Calu3 (cell line): ENCODE results near the gene PRDX2. TPM values are rescaled to one million over a fixed set of nuclear protein-coding genes. Genes with fewer than 3 reads are reported as not detected.

ENCODE experiments used
- BruUV-seq: library from RNA; stranded (reverse); fragments of 400-500 nt; replicated peaks from 2 replicates; lab custom pipeline; 2021; lab: Mats Ljungman, UMichigan
- CTCF ChIA-PET: fragments of 300-600 bp; sonication (Branson Sonifier 250); formaldehyde crosslinking; loops from one replicate; lab custom pipeline; 2022; ENCODE audit warnings: antibody characterized with exemption; lab: Charles Lee
- DNase-seq: peaks from one replicate; pipeline ENCODE4 v3.0.0; 2022
- H3K27ac Mint-ChIP-seq: one replicate; pipeline ENCODE4 v1.8.0; 2022; ENCODE audit warnings: mixed read lengths; ENCODE audit not compliant: unreplicated experiment
- H3K27me3 Mint-ChIP-seq: one replicate; pipeline ENCODE4 v1.8.0; 2022; ENCODE audit warnings: mixed read lengths; ENCODE audit not compliant: unreplicated experiment
- H3K36me3 Mint-ChIP-seq: one replicate; pipeline ENCODE4 v1.8.0; 2022; ENCODE audit warnings: mild to moderate bottlenecking, moderate library complexity, mixed read lengths; ENCODE audit not compliant: insufficient read depth, unreplicated experiment
- H3K4me1 Mint-ChIP-seq: one replicate; pipeline ENCODE4 v1.8.0; 2022; ENCODE audit warnings: mild to moderate bottlenecking, low read depth, mixed read lengths; ENCODE audit not compliant: unreplicated experiment
- H3K4me3 Mint-ChIP-seq: one replicate; pipeline ENCODE4 v1.8.0; 2022; ENCODE audit warnings: mild to moderate bottlenecking, low read depth, moderate library complexity, mixed read lengths; ENCODE audit not compliant: unreplicated experiment
- H3K9me3 Mint-ChIP-seq: one replicate; pipeline ENCODE4 v1.8.0; 2022; ENCODE audit warnings: low read depth, mixed read lengths; ENCODE audit not compliant: unreplicated experiment
- CTCF ChIP-seq: fragments of 200-600 bp; IDR thresholded peaks from one replicate; pipeline ENCODE4 v1.8.0; 2022; ENCODE audit warnings: antibody characterized with exemption; ENCODE audit not compliant: unreplicated experiment
- intact Hi-C: fragments of 100-400 bp; cut with micrococcal nuclease; formaldehyde crosslinking; loops from one replicate; pipeline ENCODE4 v1.10.0; 2022; ENCODE audit not compliant: unreplicated experiment
- total RNA-seq: library from RNA; stranded (reverse); gene quantifications from 2 replicates; pipeline ENCODE4 v1.2.3, GENCODE V29; 2022

Gene PRDX2
- total RNA-seq, 1 experiment from 2014 or later: 135 TPM

- intact Hi-C loops: no loop called here
- no TSS peak for BruUV-seq
- no peak for DNase-seq
- Mint-ChIP-seq H3K27me3 (peaks cover 24% of the 10 kb centered on the region), H3K36me3 (peaks cover 5% of the 10 kb centered on the region), H3K9me3 (no peaks in the 10 kb centered on the region), H3K27ac (no peak overlapping the region), H3K4me3 (no peak overlapping the region), H3K4me1 (no peaks in the 10 kb centered on the region)
- CTCF ChIA-PET: no interaction called here
- TF ChIP-seq CTCF: no peak
Observed at GRCh38 chr19:12843328-12843727, 41.7 kb upstream of the PRDX2 start.

- intact Hi-C loops: no loop called here
- Mint-ChIP-seq H3K36me3 (peaks cover 5% of the 10 kb centered on the region), H3K27ac (no peak overlapping the region), H3K4me3 (no peak overlapping the region), H3K9me3 (no peaks in the 10 kb centered on the region), H3K27me3 (peaks cover 29% of the 10 kb centered on the region), H3K4me1 (no peaks in the 10 kb centered on the region)
- BruUV-seq: no TSS peak
- no peak for DNase-seq
- CTCF ChIA-PET: no interaction called here
- TF ChIP-seq CTCF: no peak
Observed at GRCh38 chr19:12842511-12842910, 40.9 kb upstream of the PRDX2 start.

GRCh38 chr19:12841094-12841493 lies 39.5 kb upstream of the PRDX2 start:
- no peak for DNase-seq
- no peak for TF ChIP-seq CTCF
- Mint-ChIP-seq H3K36me3 (peaks cover 9% of the 10 kb centered on the region), H3K9me3 (no peaks in the 10 kb centered on the region), H3K27ac (no peak overlapping the region), H3K4me1 (no peaks in the 10 kb centered on the region), H3K27me3 (peaks cover 44% of the 10 kb centered on the region), H3K4me3 (no peak overlapping the region)
- BruUV-seq: no TSS peak
- intact Hi-C loops: no loop called here
- CTCF ChIA-PET: no interaction called here

- H3K4me1 Mint-ChIP-seq: no peaks in the 10 kb centered on the region
- peak; percentile 59 for DNase-seq
- no peak overlapping the region for H3K4me3 Mint-ChIP-seq
- CTCF ChIA-PET: no interaction called here
- H3K27ac Mint-ChIP-seq: no peak overlapping the region
- H3K9me3 Mint-ChIP-seq: no peaks in the 10 kb centered on the region
- peaks cover 9% of the 10 kb centered on the region for H3K36me3 Mint-ChIP-seq
- no peak for TF ChIP-seq CTCF
- intact Hi-C loops: no loop called here
- no TSS peak for BruUV-seq
- H3K27me3 Mint-ChIP-seq: peaks cover 44% of the 10 kb centered on the region
Observed at GRCh38 chr19:12840091-12841079, 38.8 kb upstream of the PRDX2 start.
